Breast epithelium (tissue), 4 donors: ENCODE results near the gene PHRF1. TPM values are rescaled to one million over a fixed set of nuclear protein-coding genes. Genes with fewer than 3 reads are reported as not detected.

ENCODE experiments used
- DNase-seq, 2 donors: peaks; one replicate each; pipeline ENCODE4 v3.0.0-alpha.2; 2019; ENCODE audit warnings: low spot score in 2 of 2
- H3K27ac ChIP-seq, 2 donors: fragments of 200-600 bp; sonication (generic) in 1 of 2; one replicate each; pipeline ENCODE4 v1.5.1; 2016 to 2019; ENCODE audit warnings: mild to moderate bottlenecking in 1 of 2
- H3K27me3 ChIP-seq, 2 donors: fragments of 200-600 bp; sonication (generic) in 1 of 2; one replicate each; pipeline versions ENCODE4 v1.5.1 to v1.6.0; 2017 to 2019; ENCODE audit warnings: control low read depth in 1 of 2, mild to moderate bottlenecking in 1 of 2
- H3K36me3 ChIP-seq: fragments of 200-600 bp; one replicate; pipeline ENCODE4 v1.5.1; 2019
- H3K4me1 ChIP-seq, 2 donors: fragments of 200-600 bp; sonication (generic); one replicate each; pipeline ENCODE4 v1.5.1; 2016 to 2019; ENCODE audit warnings: control low read depth in 1 of 2
- H3K4me3 ChIP-seq, 3 donors: fragments of 200-600 bp; sonication (generic); 1 replicate in 2 of 3; 2 replicates in 1 of 3; pipeline ENCODE4 v1.5.1; 2016 to 2019; ENCODE audit warnings: mild to moderate bottlenecking in 3 of 3, moderate library complexity in 2 of 3
- H3K9me3 ChIP-seq, 2 donors: fragments of 200-600 bp; sonication (generic) in 1 of 2; one replicate each; pipeline ENCODE4 v1.5.1; 2016 to 2019; ENCODE audit warnings: control low read depth in 1 of 2
- POLR2A ChIP-seq: fragments of 450-650 bp; IDR thresholded peaks from one replicate; pipeline ENCODE4 v1.6.1; 2016; ENCODE audit warnings: antibody characterized with exemption, mild to moderate bottlenecking, moderate library complexity
- POLR2AphosphoS5 ChIP-seq, 3 donors: sonication (generic); formaldehyde crosslinking; IDR thresholded peaks; one replicate each; pipeline ENCODE4 v1.6.1; 2017; ENCODE audit warnings: antibody characterized with exemption in 3 of 3
- intact Hi-C: fragments of 100-400 bp; cut with DNase I; formaldehyde crosslinking; loops from one replicate; pipeline ENCODE4 v1.15.1; 2023; ENCODE audit warnings: low total_unique reads
- total RNA-seq, 3 donors: library from RNA; depleted of rRNA; stranded (reverse); fragments of >200 nt; gene quantifications; one replicate each; pipeline ENCODE4 v1.1.0, GENCODE V29; 2016
- TF ChIP-seq, protein P1 (sequence below), 3 donors: fragments of 450-650 bp; IDR thresholded peaks; one replicate each; pipeline ENCODE4 v1.5.1; 2016 to 2017; ENCODE audit warnings: antibody characterized with exemption in 3 of 3, mild to moderate bottlenecking in 3 of 3, moderate library complexity in 3 of 3

Gene PHRF1
- total RNA-seq, 3 donors from 2014 or later: 18.6 to 22.1 (median 21.3) TPM

DNA sequence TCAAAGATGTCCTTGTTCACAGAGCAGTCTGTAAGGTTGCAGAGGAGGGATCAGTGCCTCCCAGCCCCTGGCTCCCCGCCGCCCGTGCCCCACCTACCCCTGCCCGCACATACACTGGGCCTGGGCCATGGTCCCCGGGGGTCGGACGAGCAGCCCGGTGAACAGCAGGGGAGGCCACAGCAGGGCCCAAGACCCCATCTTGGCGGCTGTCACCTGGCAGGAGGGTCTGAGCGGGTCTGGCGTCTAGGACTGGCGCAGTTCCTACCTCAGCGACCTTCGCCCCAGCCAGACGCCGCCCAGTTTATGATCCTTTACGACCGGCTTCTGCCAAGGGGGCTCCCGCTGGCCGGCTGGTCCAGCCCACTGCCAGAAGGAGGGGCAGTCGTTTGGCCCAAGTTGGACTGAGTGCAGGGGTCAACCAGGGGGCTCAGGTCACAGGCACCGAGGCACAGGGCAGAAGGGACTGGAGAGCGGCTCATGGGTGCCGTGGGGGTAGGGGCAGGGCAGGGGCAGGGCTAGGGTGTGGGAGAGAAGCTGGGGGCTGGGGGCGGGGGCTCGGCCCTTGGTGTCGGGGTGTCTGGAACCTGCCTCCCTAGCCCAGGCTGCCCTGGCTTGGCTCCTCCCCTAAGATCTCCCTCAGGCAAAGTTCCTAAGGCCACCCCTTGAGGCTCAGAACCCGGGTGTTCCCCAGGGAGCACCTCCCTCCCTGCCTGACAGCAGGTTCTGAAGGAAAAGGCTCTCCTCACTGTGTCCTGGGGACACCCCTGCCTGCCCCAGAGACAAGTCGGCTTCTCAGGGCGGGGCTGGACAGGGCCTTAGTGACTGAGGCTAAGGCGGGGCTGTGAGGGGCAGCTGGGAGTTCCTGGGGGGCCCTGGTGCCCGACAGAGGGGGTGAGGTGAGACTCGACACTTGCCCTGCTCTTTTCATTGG, 48.7 kb downstream of the PHRF1 start, which contains the start of gene CDHR5:
Gene CDHR5, minus strand, starts transcription at position 251 of the 931 bp plus-strand sequence. Its CDS starts 53 bp downstream, at position 198.
- intact Hi-C loops: no loop called here
- no peaks in the 10 kb centered on the region for H3K4me1 ChIP-seq
- H3K36me3 ChIP-seq: no peaks in the 10 kb centered on the region
- no peak for DNase-seq
- no peak for TF ChIP-seq POLR2A
- no peak for TF ChIP-seq POLR2AphosphoS5 (IDR thresholded peaks at IDR 0.05)
- peaks cover 0 to 5% of the 10 kb centered on the region in 2 donors for H3K27me3 ChIP-seq
- H3K9me3 ChIP-seq: peaks cover 0 to 3% of the 10 kb centered on the region in 2 donors
- no peak within 1 kb of the TSS for H3K27ac ChIP-seq
- H3K4me3 ChIP-seq: no peak within 1 kb of the TSS

DNA sequence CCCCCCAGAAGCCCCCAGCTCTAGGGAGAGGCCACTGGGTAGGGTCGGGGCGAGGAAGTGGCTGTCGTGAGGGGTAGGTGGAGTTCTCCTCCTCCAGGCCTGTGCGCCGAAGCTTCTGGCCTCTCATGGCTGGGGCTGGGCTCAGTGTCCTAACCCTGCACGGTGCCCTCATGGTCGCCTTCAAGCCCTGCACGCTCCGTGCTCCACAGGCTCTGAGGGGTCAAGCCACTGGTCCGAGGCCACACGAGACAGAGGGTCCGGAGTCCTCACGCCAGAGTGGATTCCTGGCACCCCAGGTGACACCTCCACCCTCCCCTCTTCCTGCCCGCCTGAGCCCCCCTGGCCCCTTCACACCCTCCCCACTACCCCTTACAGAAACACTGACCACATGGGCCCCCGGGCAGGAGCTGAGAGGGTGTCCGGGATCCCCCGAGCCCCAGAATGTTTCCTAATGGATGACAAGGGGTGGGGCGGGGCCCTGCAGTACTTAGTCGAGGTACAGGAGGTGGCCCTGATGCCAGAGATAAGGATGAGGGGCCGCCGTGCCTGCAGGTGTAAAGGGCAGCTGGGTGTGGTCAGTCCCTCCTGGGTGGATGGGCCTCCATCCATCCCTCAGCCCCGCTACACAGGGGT, 49.5 kb downstream of the PHRF1 start:
- Histone ChIP-seq H3K27ac (no peak overlapping the region), H3K9me3 (peaks cover 0 to 3% of the 10 kb centered on the region in 2 donors), H3K4me3 (no peak overlapping the region), H3K27me3 (peaks cover 0 to 5% of the 10 kb centered on the region in 2 donors), H3K36me3 (no peaks in the 10 kb centered on the region), H3K4me1 (no peaks in the 10 kb centered on the region)
- intact Hi-C loops: no loop called here
- no peak for DNase-seq
- TF ChIP-seq POLR2A: no peak
- no peak for TF ChIP-seq POLR2AphosphoS5 (IDR thresholded peaks at IDR 0.05)
- TF ChIP-seq, protein P1, sequence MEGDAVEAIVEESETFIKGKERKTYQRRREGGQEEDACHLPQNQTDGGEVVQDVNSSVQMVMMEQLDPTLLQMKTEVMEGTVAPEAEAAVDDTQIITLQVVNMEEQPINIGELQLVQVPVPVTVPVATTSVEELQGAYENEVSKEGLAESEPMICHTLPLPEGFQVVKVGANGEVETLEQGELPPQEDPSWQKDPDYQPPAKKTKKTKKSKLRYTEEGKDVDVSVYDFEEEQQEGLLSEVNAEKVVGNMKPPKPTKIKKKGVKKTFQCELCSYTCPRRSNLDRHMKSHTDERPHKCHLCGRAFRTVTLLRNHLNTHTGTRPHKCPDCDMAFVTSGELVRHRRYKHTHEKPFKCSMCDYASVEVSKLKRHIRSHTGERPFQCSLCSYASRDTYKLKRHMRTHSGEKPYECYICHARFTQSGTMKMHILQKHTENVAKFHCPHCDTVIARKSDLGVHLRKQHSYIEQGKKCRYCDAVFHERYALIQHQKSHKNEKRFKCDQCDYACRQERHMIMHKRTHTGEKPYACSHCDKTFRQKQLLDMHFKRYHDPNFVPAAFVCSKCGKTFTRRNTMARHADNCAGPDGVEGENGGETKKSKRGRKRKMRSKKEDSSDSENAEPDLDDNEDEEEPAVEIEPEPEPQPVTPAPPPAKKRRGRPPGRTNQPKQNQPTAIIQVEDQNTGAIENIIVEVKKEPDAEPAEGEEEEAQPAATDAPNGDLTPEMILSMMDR (IDR thresholded peaks at IDR 0.05): no peak

DNA sequence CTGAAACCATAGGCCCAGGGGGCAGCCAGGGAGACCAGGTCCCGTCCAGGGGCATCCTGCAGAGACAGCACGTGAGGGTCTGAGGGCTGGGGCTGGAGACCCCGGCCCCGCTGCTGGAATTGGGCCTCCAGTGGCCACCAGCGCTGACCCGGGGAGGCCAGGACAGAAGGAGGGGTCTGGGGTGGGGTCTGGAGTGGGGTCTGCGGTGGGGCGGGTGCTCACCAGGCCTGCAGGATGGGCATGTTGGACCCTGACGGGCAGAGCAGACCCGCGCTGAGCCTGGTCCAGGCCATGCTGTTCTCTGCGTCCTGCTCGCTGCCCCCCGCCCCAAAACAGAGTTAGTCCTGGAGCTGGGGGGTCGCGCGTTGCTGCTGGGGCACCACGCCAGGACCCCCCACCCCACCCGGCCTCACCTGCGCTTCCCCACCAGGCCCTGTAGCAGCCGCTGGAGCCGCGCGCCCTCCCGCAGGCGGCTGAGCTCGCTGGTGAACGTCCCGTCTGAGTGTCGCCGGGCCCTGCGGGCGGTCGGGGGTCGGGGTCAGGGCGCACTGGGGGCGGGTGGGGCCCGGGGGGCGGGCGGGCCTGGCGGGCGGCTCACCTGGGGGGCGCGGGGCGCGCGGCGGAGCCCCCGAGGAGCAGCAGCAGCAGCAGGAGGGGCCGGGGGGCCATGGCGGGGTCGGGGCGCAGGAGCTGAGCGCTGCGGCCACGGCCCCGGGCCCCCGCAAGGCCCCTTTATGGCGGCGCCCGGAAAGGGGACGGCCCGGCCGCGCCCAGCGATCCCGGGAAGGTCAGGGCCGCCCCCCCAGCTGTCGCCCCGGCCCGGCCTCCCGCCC, 50.4 kb downstream of the PHRF1 start, which contains the start of gene SCT:
Gene SCT, minus strand, starts transcription at position 707 of the 833 bp plus-strand sequence. Its CDS starts 38 bp downstream, at position 669.
- peaks cover 0 to 5% of the 10 kb centered on the region in 2 donors for H3K27me3 ChIP-seq
- no peaks in the 10 kb centered on the region for H3K4me1 ChIP-seq
- DNase-seq: no peak
- no peak within 1 kb of the TSS for H3K27ac ChIP-seq
- H3K36me3 ChIP-seq: no peaks in the 10 kb centered on the region
- TF ChIP-seq, protein P1 (IDR thresholded peaks at IDR 0.05): no peak
- TF ChIP-seq POLR2A: no peak
- TF ChIP-seq POLR2AphosphoS5 (IDR thresholded peaks at IDR 0.05): no peak
- H3K4me3 ChIP-seq: no peak within 1 kb of the TSS
- peaks cover 0 to 3% of the 10 kb centered on the region in 2 donors for H3K9me3 ChIP-seq
- intact Hi-C loops: no loop called here

DNA sequence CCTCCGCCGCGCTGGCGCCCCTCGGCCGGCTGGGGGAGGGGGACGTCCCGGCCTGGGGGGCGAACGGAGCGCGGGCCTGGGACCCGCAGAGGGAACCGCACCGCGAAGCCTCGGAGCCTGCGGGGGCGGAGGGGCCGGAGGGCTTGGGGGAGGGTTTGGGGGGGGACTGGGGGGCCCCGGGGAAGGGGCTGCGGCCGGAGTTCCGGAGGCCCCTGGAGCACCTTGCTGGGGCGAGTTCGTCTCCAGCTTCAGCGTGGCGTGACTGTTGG, 51.0 kb downstream of the PHRF1 start:
- Histone ChIP-seq H3K4me3 (no peak overlapping the region), H3K27me3 (peaks cover 0 to 5% of the 10 kb centered on the region in 2 donors), H3K4me1 (no peaks in the 10 kb centered on the region), H3K9me3 (peaks cover 0 to 3% of the 10 kb centered on the region in 2 donors), H3K27ac (no peak overlapping the region), H3K36me3 (no peaks in the 10 kb centered on the region)
- TF ChIP-seq POLR2A: no peak
- TF ChIP-seq POLR2AphosphoS5 (IDR thresholded peaks at IDR 0.05): no peak
- TF ChIP-seq, protein P1 (IDR thresholded peaks at IDR 0.05): no peak
- DNase-seq: no peak
- intact Hi-C loops: no loop called here

DNA sequence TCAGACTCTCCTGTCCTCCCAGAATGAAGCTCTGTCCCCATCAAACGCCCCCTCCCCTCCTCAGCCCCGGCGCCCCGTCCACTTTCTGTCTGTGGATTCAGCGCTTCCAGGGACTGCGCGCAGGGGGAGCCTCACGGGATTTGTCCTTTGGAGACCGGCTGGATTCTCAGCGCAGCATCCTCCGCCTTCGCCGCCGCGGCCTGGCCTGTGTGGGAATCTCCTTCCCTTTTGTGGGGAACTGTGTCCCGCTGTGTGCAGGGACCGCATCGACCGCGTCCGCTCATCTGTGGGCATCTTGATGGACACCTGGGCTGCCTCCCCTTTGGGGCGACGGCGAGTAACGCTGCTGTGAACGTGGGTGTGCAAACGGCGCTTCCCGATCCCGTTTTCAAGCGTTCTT, 51.8 kb downstream of the PHRF1 start:
- Histone ChIP-seq H3K4me1 (no peaks in the 10 kb centered on the region), H3K27me3 (peaks cover 0 to 5% of the 10 kb centered on the region in 2 donors), H3K36me3 (no peaks in the 10 kb centered on the region), H3K4me3 (no peak overlapping the region), H3K9me3 (peaks cover 0 to 3% of the 10 kb centered on the region in 2 donors), H3K27ac (no peak overlapping the region)
- intact Hi-C loops: no loop called here
- no peak for TF ChIP-seq POLR2A
- DNase-seq: no peak
